Kidney (tissue), 14 donors: ENCODE measurements around the gene RTN4IP1. TPM values are rescaled to one million over a fixed set of nuclear protein-coding genes. Genes with fewer than 3 reads are reported as not detected.

Source experiments
- DNase-seq, 5 donors: peaks; one replicate each; pipeline ENCODE4 v3.0.0-alpha.2; 2013 to 2020
- FAIRE-seq: peaks from 2 replicates; lab custom pipeline; 2012; peaks lifted over from hg19 to GRCh38; lab: Jason Lieb, UNC
- H3K27ac ChIP-seq, 2 donors: one replicate each; pipeline ENCODE4 v1.7.0; 2013; ENCODE audit warnings: low read depth in 2 of 2, low read length in 2 of 2, inconsistent platforms in 1 of 2
- H3K27me3 ChIP-seq: one replicate; pipeline ENCODE4 v1.7.1; 2013; ENCODE audit warnings: low read length, inconsistent platforms; ENCODE audit not compliant: control insufficient read depth, insufficient read depth
- H3K36me3 ChIP-seq, 3 donors: one replicate each; pipeline versions ENCODE4 v1.7.0 to v1.7.1; 2013; ENCODE audit warnings: low read length in 3 of 3, control low read depth in 1 of 3, inconsistent platforms in 1 of 3; ENCODE audit not compliant: insufficient read depth in 3 of 3, control insufficient read depth in 2 of 3
- H3K4me1 ChIP-seq, 3 donors: one replicate each; pipeline versions ENCODE4 v1.7.0 to v1.7.1; 2013; ENCODE audit warnings: low read length in 3 of 3, inconsistent platforms in 1 of 3, low read depth in 1 of 3; ENCODE audit not compliant: control insufficient read depth in 2 of 3, insufficient read depth in 2 of 3
- H3K4me3 ChIP-seq, 3 donors: one replicate each; pipeline versions ENCODE4 v1.7.0 to v1.8.1; 2013; ENCODE audit warnings: low read length in 3 of 3, control low read depth in 1 of 3, inconsistent platforms in 1 of 3
- H3K9ac ChIP-seq, 3 donors: one replicate each; pipeline versions ENCODE4 v1.7.0 to v1.7.1; 2013; ENCODE audit warnings: low read length in 3 of 3, control low read depth in 1 of 3, inconsistent platforms in 1 of 3
- H3K9me3 ChIP-seq, 3 donors: one replicate each; pipeline versions ENCODE4 v1.7.0 to v1.7.1; 2013; ENCODE audit warnings: low read length in 3 of 3, control low read depth in 1 of 3, inconsistent platforms in 1 of 3; ENCODE audit not compliant: control insufficient read depth in 2 of 3, insufficient read depth in 1 of 3
- CTCF ChIP-seq: IDR thresholded peaks from 3 replicates; pipeline ENCODE4 v1.5.1; 2012; ENCODE audit warnings: mild to moderate bottlenecking, moderate library complexity, borderline replicate concordance; ENCODE audit not compliant: insufficient read depth; ENCODE audit errors: extremely low read depth
- intact Hi-C: fragments of 100-400 bp; cut with DNase I; formaldehyde crosslinking; loops from one replicate; pipeline ENCODE4 v1.11.1; 2022
- polyA plus RNA-seq: library from polyadenylated mRNA; stranded (reverse); fragments of 350-450 nt; fragmentation: Illumina TruSeq; extraction: RNeasy Lipid Tissue Mini Kit (QIAGEN cat#74804); gene quantifications from one replicate; pipeline ENCODE4 v1.2.3, GENCODE V29; 2014; ENCODE audit warnings: low read depth, low replicate concordance; ENCODE audit not compliant: insufficient read depth
- total RNA-seq: library from RNA; stranded (reverse); fragmentation: NEBNext Ultra II Directional; extraction: Animal tissue kit (Norgen Biotek cat#: 25700); gene quantifications from one replicate; pipeline ENCODE4 v1.2.1, GENCODE V29; 2021
- donor health status: control.
- donor health status: control.
- donor health status: control.
- donor health status: control.
- donor health status: control.
- donor health status: DM: yes; HTN: yes; CAD: no.
- donor health status: Normal renal cell carcinoma (clear cell type).

The RTN4IP1 gene
- total and polyA plus RNA-seq, 2 donors from 2014 or later, result 8.9 to 19.3 TPM

- no peak overlapping the region for H3K27ac ChIP-seq
- no peak overlapping the region for H3K9ac ChIP-seq
- no peak overlapping the region for H3K4me3 ChIP-seq
- no peak for TF ChIP-seq CTCF
- intact Hi-C loops, result no loop called here
- H3K36me3 ChIP-seq, result peaks cover 0 to 10% (median 6%) of the 10 kb centered on the region in 3 donors
- no peak for DNase-seq
- H3K4me1 ChIP-seq, result no peaks in the 10 kb centered on the region
- FAIRE-seq, result no peak
- H3K9me3 ChIP-seq, result no peaks in the 10 kb centered on the region
- H3K27me3 ChIP-seq, result no peaks in the 10 kb centered on the region
Observed at GRCh38 chr6:106667022-106667402, 37.7 kb upstream of the RTN4IP1 start.

GRCh38 chr6:106666282-106667021 lies 37.2 kb upstream of the RTN4IP1 start:
- Histone ChIP-seq H3K4me1 (no peaks in the 10 kb centered on the region), H3K9me3 (no peaks in the 10 kb centered on the region), H3K27me3 (no peaks in the 10 kb centered on the region), H3K4me3 (no peak overlapping the region), H3K36me3 (peaks cover 0 to 10% (median 6%) of the 10 kb centered on the region in 3 donors), H3K9ac (no peak overlapping the region), H3K27ac (no peak overlapping the region)
- no peak for FAIRE-seq
- DNase-seq, result peak in 1 of 5 donors; percentile 7
- TF ChIP-seq CTCF, result no peak
- intact Hi-C loops, result no loop called here

GRCh38 chr6:106662458-106662857 lies 33.2 kb upstream of the RTN4IP1 start:
- TF ChIP-seq CTCF, result no peak
- DNase-seq, result peak in 1 of 5 donors; percentile 3
- Histone ChIP-seq H3K36me3 (peaks cover 3 to 16% (median 8%) of the 10 kb centered on the region in 3 donors), H3K27me3 (no peaks in the 10 kb centered on the region), H3K27ac (no peak overlapping the region), H3K4me1 (no peaks in the 10 kb centered on the region), H3K9me3 (peaks cover 0 to 8% (median 0%) of the 10 kb centered on the region in 3 donors), H3K9ac (no peak overlapping the region), H3K4me3 (no peak overlapping the region)
- intact Hi-C loops, result no loop called here
- FAIRE-seq, result no peak
